AG09309 (cell line): ENCODE measurements around the gene CYB5D1.

Experiments used
- DNase-seq: peaks from one replicate; pipeline ENCODE4 v3.0.0-alpha.2; 2010; ENCODE audit warnings: low read depth
- H3K4me3 ChIP-seq: 2 replicates; pipeline ENCODE4 v1.5.1; 2011; ENCODE audit warnings: mild to moderate bottlenecking, low read depth, low read length, moderate library complexity; ENCODE audit not compliant: control insufficient read depth
- CTCF ChIP-seq: IDR thresholded peaks from 2 replicates; pipeline ENCODE4 v1.5.1; 2011; ENCODE audit warnings: mild to moderate bottlenecking, low read depth, low read length, inconsistent platforms; ENCODE audit not compliant: insufficient read depth, control insufficient read depth; ENCODE audit errors: missing control alignments

CYB5D1 gene

GRCh38 chr17:7883781-7884386 is 26.1 kb downstream of the CYB5D1 start:
- DNase-seq = no peak
- TF ChIP-seq CTCF = no peak
- H3K4me3 ChIP-seq = peak overlapping the region; percentile 52

- TF ChIP-seq CTCF = no peak
- peak overlapping the region; percentile 99 for H3K4me3 ChIP-seq
- DNase-seq = no peak
These were observed 27.0 kb downstream of the CYB5D1 start for GRCh38 chr17:7884581-7885366.

- TF ChIP-seq CTCF = no peak
- no peak for DNase-seq
- peak overlapping the region; percentile 99 for H3K4me3 ChIP-seq
These were observed 27.8 kb downstream of the CYB5D1 start for GRCh38 chr17:7885367-7886226.

- peak overlapping the region; percentile 99 for H3K4me3 ChIP-seq
- no peak for DNase-seq
- TF ChIP-seq CTCF = no peak
These were observed 28.6 kb downstream of the CYB5D1 start for GRCh38 chr17:7886227-7887037.

- DNase-seq = no peak
- peak overlapping the region; percentile 99 for H3K4me3 ChIP-seq
- TF ChIP-seq CTCF = no peak
These were observed 29.3 kb downstream of the CYB5D1 start for GRCh38 chr17:7887038-7887481.
